Measurements from ENCODE around the gene GUSB. TPM values are rescaled to one million over a fixed set of nuclear protein-coding genes. Genes with fewer than 3 reads are reported as not detected.

GUSB gene
- total RNA-seq, 1 donor from 2014 or later, result 20.8 TPM

DNA sequence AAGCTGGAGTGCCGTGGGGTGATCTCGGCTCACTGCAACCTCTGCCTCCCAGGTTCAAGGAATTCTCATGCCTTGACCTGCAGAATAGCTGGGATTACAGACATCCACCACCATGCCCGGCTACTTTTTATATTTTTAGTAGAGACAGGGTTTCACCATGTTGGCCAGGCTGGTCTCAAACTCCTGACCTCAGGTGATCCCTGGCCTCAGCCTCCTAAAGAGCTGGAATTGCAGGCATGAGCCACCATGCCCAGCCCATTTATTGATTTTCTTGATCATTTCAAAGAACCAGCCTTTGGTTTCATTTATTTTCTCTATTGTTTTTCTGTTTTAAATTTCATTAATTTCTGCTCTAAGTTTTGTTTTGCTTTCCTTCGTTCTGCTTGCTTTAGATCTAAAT, 50.3 kb downstream of the GUSB start:
- DNase-seq (ENCODE audit: low read depth), result no peak

DNA sequence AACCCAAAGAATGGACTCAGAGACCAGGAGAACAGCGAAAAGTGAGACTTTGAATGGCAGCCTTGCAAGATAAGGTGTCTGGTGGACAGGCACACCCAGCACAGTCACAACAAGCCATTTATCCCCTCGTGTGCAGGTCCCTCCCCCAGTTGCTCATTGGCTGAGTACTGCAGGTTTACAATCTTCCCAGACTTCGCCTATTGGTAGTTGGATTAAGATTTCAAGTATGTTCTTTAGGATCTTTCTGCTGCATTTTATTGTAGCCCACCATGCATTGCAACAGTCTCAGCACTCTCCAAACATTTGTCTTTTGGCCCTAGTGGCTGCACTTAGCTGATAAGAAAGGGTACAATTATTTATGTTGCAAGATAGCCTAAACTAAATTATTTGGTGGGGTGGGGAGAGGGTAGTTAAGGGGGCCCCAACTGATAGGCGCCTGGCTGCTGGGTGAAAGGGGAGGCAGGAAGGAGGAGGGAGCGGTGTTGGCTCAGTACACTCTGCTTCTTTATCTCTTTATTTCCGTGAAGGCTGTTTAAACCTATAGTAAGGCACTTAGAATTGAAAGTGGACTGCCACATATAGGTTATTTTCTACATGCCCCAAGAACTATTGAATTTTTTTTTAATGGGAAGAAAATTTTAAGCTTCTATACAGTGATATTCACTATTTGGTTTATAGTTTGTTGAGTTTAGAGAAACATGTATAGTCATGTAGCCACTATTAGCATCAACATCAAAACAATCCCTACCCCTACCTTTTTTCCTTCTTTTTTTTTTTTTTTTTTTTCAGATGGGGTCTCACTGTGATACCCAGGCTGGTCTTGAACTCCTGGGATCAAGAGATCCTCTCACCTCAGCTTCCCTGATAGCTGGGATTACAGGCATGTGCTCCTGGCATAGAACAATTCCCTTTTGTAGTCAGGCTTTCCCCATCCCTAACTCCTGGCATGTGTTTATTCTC, 54.2 kb downstream of the GUSB start:
- DNase-seq (ENCODE audit: low read depth), result no peak

DNA sequence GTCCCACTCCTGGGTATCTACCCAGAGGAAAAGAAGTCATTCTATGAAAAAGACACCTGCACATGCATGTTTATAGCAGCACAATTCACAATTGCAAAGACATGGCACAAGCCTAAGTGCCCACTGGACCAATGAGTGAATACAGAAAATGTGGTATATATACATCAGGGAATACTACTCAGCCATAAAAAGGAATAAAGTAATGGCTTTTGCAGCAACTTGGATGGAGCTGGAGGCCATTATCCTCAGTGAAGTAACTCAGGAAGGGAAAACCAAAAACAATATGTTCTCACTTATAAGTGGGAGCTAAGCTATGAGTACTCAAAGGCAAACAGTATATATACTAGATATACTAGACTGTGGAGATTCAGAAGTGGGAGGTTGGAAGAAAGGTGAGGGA, 55.4 kb downstream of the GUSB start:
- DNase-seq (ENCODE audit: low read depth), result no peak

- DNase-seq (ENCODE audit: low read depth), result no peak
Measured at GRCh38 chr7:65925040-65925439, 57.0 kb downstream of the GUSB start.

GRCh38 chr7:65924193-65924592, 57.8 kb downstream of the GUSB start:
- DNase-seq (ENCODE audit: low read depth), result no peak

DNA sequence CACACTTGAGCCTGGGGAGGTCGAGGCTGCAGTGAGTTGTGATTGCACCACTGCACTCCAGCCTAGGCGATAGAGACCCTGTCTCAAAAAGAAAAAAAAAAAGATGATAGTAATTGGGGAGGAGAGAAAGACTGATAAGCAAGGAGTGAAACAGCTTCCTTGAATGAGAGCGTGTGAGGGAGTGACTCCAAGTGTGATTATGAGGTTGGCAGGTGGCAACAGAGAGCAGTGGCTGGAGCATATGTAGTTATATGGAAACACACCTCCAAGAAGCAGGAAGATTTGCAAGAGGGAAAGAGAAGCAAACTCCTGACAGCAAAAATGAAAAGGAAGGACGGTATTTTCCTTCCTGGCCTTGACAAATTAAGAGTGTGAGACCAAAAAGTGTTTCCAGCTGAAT, 58.7 kb downstream of the GUSB start:
- no peak for DNase-seq (ENCODE audit: low read depth)

- DNase-seq (ENCODE audit: low read depth), result no peak
Measured at GRCh38 chr7:65915921-65916657, 65.9 kb downstream of the GUSB start.

GRCh38 chr7:65912237-65912636, 69.8 kb downstream of the GUSB start:
- no peak for DNase-seq (ENCODE audit: low read depth)

Other genes with a start within 250 kb of the GUSB start
- gene VKORC1L1, start 109.1 kb downstream of the GUSB start, total RNA-seq, result 11.3 and 12.7 TPM in 2 replicates
- gene ASL, start 93.6 kb upstream of the GUSB start, total RNA-seq, result 16.3 and 20.2 TPM in 2 replicates
- gene CRCP, start 132.6 kb upstream of the GUSB start, total RNA-seq, result 35.5 and 51.9 TPM in 2 replicates
- 37.3 and 48.2 TPM in 2 replicates for gene TPST1, start 223.1 kb upstream of the GUSB start, total RNA-seq